ENCODE data around the gene PRM3.

Gene PRM3

GRCh38 chr16:11280616-11281522 lies 7.4 kb upstream of the PRM3 start, which contains the start of gene PRM1:
Gene PRM1 (minus strand): TSS chr16:11281330. CDS start chr16:11281238, 92 bp downstream.
- no peak for DNase-seq (ENCODE audit: low read depth)

- DNase-seq (ENCODE audit: low read depth) = no peak
Measured at GRCh38 chr16:11278681-11279628, 5.5 kb upstream of the PRM3 start.

GRCh38 chr16:11277607-11278337 lies 4.3 kb upstream of the PRM3 start:
- DNase-seq (ENCODE audit: low read depth) = no peak

- DNase-seq (ENCODE audit: low read depth) = no peak
Measured at GRCh38 chr16:11276896-11277593, 3.6 kb upstream of the PRM3 start.

GRCh38 chr16:11276143-11276895 lies 2.9 kb upstream of the PRM3 start, which contains the start of gene PRM2:
Gene PRM2 (minus strand): TSS chr16:11276480. CDS start chr16:11276370, 110 bp downstream.
- DNase-seq (ENCODE audit: low read depth) = no peak

- DNase-seq (ENCODE audit: low read depth) = no peak
Measured at GRCh38 chr16:11274964-11275363, 1.5 kb upstream of the PRM3 start.

- no peak for DNase-seq (ENCODE audit: low read depth)
Measured at GRCh38 chr16:11273721-11274324, 394 bp upstream of the PRM3 start.

GRCh38 chr16:11272484-11272883 lies 945 bp downstream of the PRM3 start:
- DNase-seq (ENCODE audit: low read depth) = no peak

GRCh38 chr16:11271610-11272009 lies 1.8 kb downstream of the PRM3 start:
- DNase-seq (ENCODE audit: low read depth) = no peak

GRCh38 chr16:11270602-11271162 lies 2.7 kb downstream of the PRM3 start:
- DNase-seq (ENCODE audit: low read depth) = no peak

GRCh38 chr16:11268921-11269375 lies 4.5 kb downstream of the PRM3 start, which contains the start of gene TNP2:
Gene TNP2 (minus strand): TSS chr16:11269325. CDS start chr16:11269262, 63 bp downstream.
- DNase-seq (ENCODE audit: low read depth) = no peak

- no peak for DNase-seq (ENCODE audit: low read depth)
Measured at GRCh38 chr16:11265124-11265523, 8.3 kb downstream of the PRM3 start.

- no peak for DNase-seq (ENCODE audit: low read depth)
Measured at GRCh38 chr16:11264155-11264832, 9.1 kb downstream of the PRM3 start.

GRCh38 chr16:11263737-11264136 lies 9.7 kb downstream of the PRM3 start:
- DNase-seq (ENCODE audit: low read depth) = no peak

- no peak for DNase-seq (ENCODE audit: low read depth)
Measured at GRCh38 chr16:11262915-11263314, 10.5 kb downstream of the PRM3 start.

- no peak for DNase-seq (ENCODE audit: low read depth)
Measured at GRCh38 chr16:11260596-11260966, 12.8 kb downstream of the PRM3 start.

GRCh38 chr16:11259655-11260595 lies 13.5 kb downstream of the PRM3 start:
- no peak for DNase-seq (ENCODE audit: low read depth)
